MCF 10A (cell line): ENCODE results near the gene TMSB10. TPM values are rescaled to one million over a fixed set of nuclear protein-coding genes. Genes with fewer than 3 reads are reported as not detected.

Experiments
- total RNA-seq: library from RNA; stranded (reverse); gene quantifications from 2 replicates; pipeline ENCODE4 v1.2.3, GENCODE V29; 2022

The TMSB10 gene
- total RNA-seq, 1 experiment from 2014 or later = 3,349 TPM

Other genes with a start within 250 kb of the TMSB10 start
- 17.3 and 20.0 TPM in 2 replicates for gene TRABD2A, start 24.6 kb upstream of the TMSB10 start, total RNA-seq
- gene KCMF1, start 65.5 kb downstream of the TMSB10 start, total RNA-seq = 169 and 170 TPM in 2 replicates
- gene TCF7L1, start 227.7 kb downstream of the TMSB10 start, total RNA-seq = 0.81 and 1.1 TPM in 2 replicates